ENCODE data around the gene EGLN3. TPM values are rescaled to one million over a fixed set of nuclear protein-coding genes. Genes with fewer than 3 reads are reported as not detected.

Gene EGLN3
- total and polyA plus RNA-seq, 2 experiments from 2014 or later = 26.6 to 33.1 TPM

- Histone ChIP-seq H3K9me3 (ENCODE audit: low read depth) (no peaks in the 10 kb centered on the region), H3K4me1 (ENCODE audit: low read depth) (peaks cover 11% of the 10 kb centered on the region), H3K27me3 (no peaks in the 10 kb centered on the region), H3K36me3 (no peaks in the 10 kb centered on the region), H3K27ac (no peak overlapping the region), H3K4me3 (no peak overlapping the region)
- TF ChIP-seq, protein P1, sequence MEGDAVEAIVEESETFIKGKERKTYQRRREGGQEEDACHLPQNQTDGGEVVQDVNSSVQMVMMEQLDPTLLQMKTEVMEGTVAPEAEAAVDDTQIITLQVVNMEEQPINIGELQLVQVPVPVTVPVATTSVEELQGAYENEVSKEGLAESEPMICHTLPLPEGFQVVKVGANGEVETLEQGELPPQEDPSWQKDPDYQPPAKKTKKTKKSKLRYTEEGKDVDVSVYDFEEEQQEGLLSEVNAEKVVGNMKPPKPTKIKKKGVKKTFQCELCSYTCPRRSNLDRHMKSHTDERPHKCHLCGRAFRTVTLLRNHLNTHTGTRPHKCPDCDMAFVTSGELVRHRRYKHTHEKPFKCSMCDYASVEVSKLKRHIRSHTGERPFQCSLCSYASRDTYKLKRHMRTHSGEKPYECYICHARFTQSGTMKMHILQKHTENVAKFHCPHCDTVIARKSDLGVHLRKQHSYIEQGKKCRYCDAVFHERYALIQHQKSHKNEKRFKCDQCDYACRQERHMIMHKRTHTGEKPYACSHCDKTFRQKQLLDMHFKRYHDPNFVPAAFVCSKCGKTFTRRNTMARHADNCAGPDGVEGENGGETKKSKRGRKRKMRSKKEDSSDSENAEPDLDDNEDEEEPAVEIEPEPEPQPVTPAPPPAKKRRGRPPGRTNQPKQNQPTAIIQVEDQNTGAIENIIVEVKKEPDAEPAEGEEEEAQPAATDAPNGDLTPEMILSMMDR (IDR thresholded peaks at IDR 0.05; ENCODE audit: low read depth, low read length) = no peak
- DNase-seq (ENCODE audit: low read depth in 1 of 2, low spot score in 1 of 2) = no peak
Measured at GRCh38 chr14:33894339-33894738, 56.5 kb downstream of the EGLN3 start.

DNA sequence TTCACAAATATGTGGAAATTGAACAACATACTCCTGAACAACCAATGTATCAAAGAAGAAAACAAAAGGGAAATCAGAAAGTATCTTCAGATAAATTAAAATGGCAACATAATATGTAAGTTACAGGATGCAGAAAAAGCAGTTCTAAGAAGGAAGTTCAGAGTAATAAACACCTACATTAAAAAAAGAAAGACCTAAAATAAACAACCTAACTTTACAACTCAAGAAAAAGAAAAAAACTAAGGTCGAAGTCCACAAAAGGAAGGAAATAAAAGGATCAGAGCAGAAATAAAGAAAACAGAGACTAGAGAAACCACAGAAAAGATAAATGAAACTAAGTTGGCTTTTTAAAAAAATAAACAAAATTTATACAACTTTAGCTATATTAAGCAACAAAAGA is 59.2 kb downstream of the EGLN3 start:
- Histone ChIP-seq H3K4me1 (ENCODE audit: low read depth) (peaks cover 11% of the 10 kb centered on the region), H3K4me3 (no peak overlapping the region), H3K27ac (no peak overlapping the region), H3K36me3 (no peaks in the 10 kb centered on the region), H3K9me3 (ENCODE audit: low read depth) (no peaks in the 10 kb centered on the region), H3K27me3 (no peaks in the 10 kb centered on the region)
- no peak for DNase-seq (ENCODE audit: low read depth in 1 of 2, low spot score in 1 of 2)
- TF ChIP-seq, protein P1 (IDR thresholded peaks at IDR 0.05; ENCODE audit: low read depth, low read length) = no peak

GRCh38 chr14:33884916-33885315 is 66.0 kb downstream of the EGLN3 start:
- no peak overlapping the region for H3K27ac ChIP-seq
- H3K36me3 ChIP-seq = no peaks in the 10 kb centered on the region
- H3K9me3 ChIP-seq (ENCODE audit: low read depth) = no peaks in the 10 kb centered on the region
- no peak for DNase-seq (ENCODE audit: low read depth in 1 of 2, low spot score in 1 of 2)
- TF ChIP-seq, protein P1 (IDR thresholded peaks at IDR 0.05; ENCODE audit: low read depth, low read length) = no peak
- peaks cover 11% of the 10 kb centered on the region for H3K4me1 ChIP-seq (ENCODE audit: low read depth)
- no peak overlapping the region for H3K4me3 ChIP-seq
- H3K27me3 ChIP-seq = no peaks in the 10 kb centered on the region

- Histone ChIP-seq H3K9me3 (ENCODE audit: low read depth) (no peaks in the 10 kb centered on the region), H3K27ac (no peak overlapping the region), H3K4me1 (ENCODE audit: low read depth) (no peaks in the 10 kb centered on the region), H3K27me3 (no peaks in the 10 kb centered on the region), H3K36me3 (no peaks in the 10 kb centered on the region), H3K4me3 (no peak overlapping the region)
- TF ChIP-seq, protein P1 (IDR thresholded peaks at IDR 0.05; ENCODE audit: low read depth, low read length) = no peak
- DNase-seq (ENCODE audit: low read depth in 1 of 2, low spot score in 1 of 2) = no peak
Measured at GRCh38 chr14:33880330-33880729, 70.5 kb downstream of the EGLN3 start.

- H3K4me1 ChIP-seq (ENCODE audit: low read depth) = no peaks in the 10 kb centered on the region
- no peaks in the 10 kb centered on the region for H3K36me3 ChIP-seq
- no peak overlapping the region for H3K27ac ChIP-seq
- no peak for DNase-seq (ENCODE audit: low read depth in 1 of 2, low spot score in 1 of 2)
- no peak overlapping the region for H3K4me3 ChIP-seq
- TF ChIP-seq, protein P1 (IDR thresholded peaks at IDR 0.05; ENCODE audit: low read depth, low read length) = no peak
- no peaks in the 10 kb centered on the region for H3K9me3 ChIP-seq (ENCODE audit: low read depth)
- H3K27me3 ChIP-seq = no peaks in the 10 kb centered on the region
Measured at GRCh38 chr14:33879684-33880286, 71.1 kb downstream of the EGLN3 start.
